B cell (primary cell): ENCODE measurements around the gene CWC25.

Source experiments
- CTCF ChIP-seq: fragments of 200-600 bp; IDR thresholded peaks from one replicate; pipeline ENCODE4 v1.8.0; 2022; ENCODE audit warnings: antibody characterized with exemption, mild to moderate bottlenecking
- EZH2 ChIP-seq: IDR thresholded peaks from 2 replicates; pipeline ENCODE4 v1.6.1; 2012; ENCODE audit warnings: borderline replicate concordance, low read depth, mild to moderate bottlenecking, moderate library complexity, low read length; ENCODE audit not compliant: insufficient read depth, poor library complexity, severe bottlenecking

GRCh38 chr17:38751144-38751807, 73.8 kb downstream of the CWC25 start:
- no peak for TF ChIP-seq CTCF
- TF ChIP-seq EZH2 = no peak
